Small intestine (tissue), 7 donors: ENCODE results near the gene SELE. TPM values are rescaled to one million over a fixed set of nuclear protein-coding genes. Genes with fewer than 3 reads are reported as not detected.

Experiments used
- DNase-seq, 2 donors: peaks; one replicate each; pipeline versions ENCODE4 v3.0.0 to v3.0.0-alpha.2; 2013
- FAIRE-seq: peaks from 2 replicates; lab custom pipeline; 2012; peaks lifted over from hg19 to GRCh38; lab: Jason Lieb, UNC
- H3K27ac ChIP-seq, 3 donors: one replicate each; pipeline ENCODE4 v1.5.1; 2013; ENCODE audit warnings: low read length in 2 of 3, mild to moderate bottlenecking in 2 of 3, control low read depth in 1 of 3, inconsistent platforms in 1 of 3, low read depth in 1 of 3, moderate library complexity in 1 of 3
- H3K27me3 ChIP-seq, 3 donors: one replicate each; pipeline ENCODE4 v1.6.1; 2013; ENCODE audit warnings: low read length in 3 of 3, inconsistent platforms in 1 of 3; ENCODE audit not compliant: control insufficient read depth in 3 of 3, insufficient read depth in 3 of 3
- H3K36me3 ChIP-seq, 3 donors: one replicate each; pipeline ENCODE4 v1.6.1; 2013; ENCODE audit warnings: low read length in 3 of 3, inconsistent platforms in 1 of 3, low read depth in 1 of 3, mild to moderate bottlenecking in 1 of 3, moderate library complexity in 1 of 3; ENCODE audit not compliant: control insufficient read depth in 3 of 3, insufficient read depth in 2 of 3
- H3K4me1 ChIP-seq, 3 donors: one replicate each; pipeline ENCODE4 v1.6.1; 2013; ENCODE audit warnings: low read length in 2 of 3, inconsistent platforms in 1 of 3, low read depth in 1 of 3, mild to moderate bottlenecking in 1 of 3, moderate library complexity in 1 of 3; ENCODE audit not compliant: control insufficient read depth in 3 of 3, insufficient read depth in 2 of 3
- H3K4me3 ChIP-seq, 3 donors: one replicate each; pipeline ENCODE4 v1.5.1; 2013; ENCODE audit warnings: low read length in 3 of 3, control low read depth in 1 of 3, inconsistent platforms in 1 of 3, low read depth in 1 of 3, mild to moderate bottlenecking in 1 of 3, moderate library complexity in 1 of 3
- H3K9me3 ChIP-seq, 2 donors: one replicate each; pipeline ENCODE4 v1.6.1; 2013; ENCODE audit warnings: low read depth in 1 of 2, low read length in 1 of 2; ENCODE audit not compliant: control insufficient read depth in 2 of 2, insufficient read depth in 1 of 2
- WGBS, 3 donors: extraction: QIAGEN DNeasy Blood & Tissue Kit; methylation state at CpG; one replicate each; pipeline ENCODE4 v1.1.7; 2013; 5-methylcytosine and 5-hydroxymethylcytosine counted together
- polyA plus RNA-seq, 4 donors: library from polyadenylated mRNA; stranded (reverse) in 3 of 4; unstranded in 1 of 4; fragments of 200-250 nt in 3 of 4; fragments of 120-200 nt in 1 of 4; gene quantifications; one replicate each; pipeline versions ENCODE4 v1.2.1 to v1.2.3, GENCODE V29; 2013
- donor health status: healthy with polysubstance abuse.
- donor health status: control.
- donor health status: control.
- donor health status: Bipolar disorder and iron deficiency.
- donor health status: healthy.

SELE gene
- polyA plus RNA-seq, 4 donors, result 0.22 to 3.1 (median 0.93) TPM

- 8 to 61% (median 37%) methylated on average over 1 of the region's 1 CpG for WGBS, 3 donors
- H3K4me1 ChIP-seq, result peaks cover 0 to 7% (median 3%) of the 10 kb centered on the region in 3 donors
- H3K9me3 ChIP-seq, result peaks cover 0 to 7% of the 10 kb centered on the region in 2 donors
- DNase-seq (peak; percentile 21 to 33), FAIRE-seq (no peak)
- H3K27me3 ChIP-seq, result peaks cover 0 to 3% (median 0%) of the 10 kb centered on the region in 3 donors
- H3K36me3 ChIP-seq, result no peaks in the 10 kb centered on the region
- H3K27ac ChIP-seq, result no peak overlapping the region
- H3K4me3 ChIP-seq, result no peak overlapping the region
Observed at GRCh38 chr1:169762699-169763098, 28.8 kb upstream of the SELE start.

DNA sequence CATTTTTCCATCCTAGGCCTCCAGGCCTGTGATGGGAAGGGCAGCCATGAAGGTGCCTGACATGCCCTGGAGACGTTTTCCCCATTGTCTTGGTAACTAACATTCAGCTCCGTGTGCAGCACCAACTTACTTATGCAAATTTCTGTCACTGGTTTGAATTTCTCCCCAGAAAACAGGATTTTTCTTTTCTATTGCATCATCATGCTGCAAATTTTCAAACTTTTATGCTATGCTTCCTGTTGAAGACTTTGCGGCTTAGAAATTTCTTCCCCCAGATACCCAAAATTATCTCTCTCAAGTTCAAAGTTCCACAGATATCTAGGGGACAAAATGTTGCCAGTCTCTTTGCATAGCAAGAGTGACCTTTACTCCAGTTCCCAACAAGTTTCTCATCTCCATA lies 25.2 kb upstream of the SELE start:
- no peaks in the 10 kb centered on the region for H3K27me3 ChIP-seq
- DNase-seq (no peak), FAIRE-seq (no peak)
- no peaks in the 10 kb centered on the region for H3K36me3 ChIP-seq
- peaks cover 0 to 9% of the 10 kb centered on the region in 2 donors for H3K9me3 ChIP-seq
- WGBS, 3 donors, result 76 to 81% (median 79%) methylated on average over 3 of the region's 3 CpGs
- no peak overlapping the region for H3K4me3 ChIP-seq
- H3K4me1 ChIP-seq, result peaks cover 0 to 7% (median 3%) of the 10 kb centered on the region in 3 donors
- H3K27ac ChIP-seq, result no peak overlapping the region

DNA sequence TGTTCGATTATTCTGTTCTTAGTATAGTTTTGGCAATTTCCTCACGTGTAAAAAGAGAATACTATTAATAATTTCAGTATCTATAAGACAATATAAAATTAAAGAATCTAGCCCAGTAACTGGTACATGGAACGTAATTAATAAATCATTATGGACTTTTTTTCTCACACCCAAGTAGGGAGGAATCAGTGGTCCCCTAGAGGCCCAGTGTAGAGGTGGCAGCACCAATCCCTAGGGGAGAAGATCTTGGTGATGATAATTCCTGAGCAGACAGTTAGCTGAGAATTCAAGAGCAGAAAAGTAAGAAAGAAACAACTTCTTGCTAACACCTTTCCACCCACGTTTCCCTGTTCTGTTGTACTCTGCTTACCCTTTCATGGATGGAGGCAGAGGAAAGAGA lies 19.7 kb upstream of the SELE start:
- Histone ChIP-seq H3K36me3 (no peaks in the 10 kb centered on the region), H3K4me1 (no peaks in the 10 kb centered on the region), H3K27ac (no peak overlapping the region), H3K9me3 (peaks cover 0 to 4% of the 10 kb centered on the region in 2 donors), H3K4me3 (no peak overlapping the region), H3K27me3 (no peaks in the 10 kb centered on the region)
- DNase-seq (no peak), FAIRE-seq (no peak)
- WGBS, 3 donors, result 60 to 71% (median 68%) methylated on average over 4 of the region's 4 CpGs

- no peaks in the 10 kb centered on the region for H3K4me1 ChIP-seq
- no peaks in the 10 kb centered on the region for H3K36me3 ChIP-seq
- WGBS, 3 donors, result 50 to 81% (median 65%) methylated on average over 1 of the region's 1 CpG
- no peaks in the 10 kb centered on the region for H3K27me3 ChIP-seq
- no peak overlapping the region for H3K4me3 ChIP-seq
- H3K9me3 ChIP-seq, result peaks cover 0 to 2% of the 10 kb centered on the region in 2 donors
- DNase-seq (no peak), FAIRE-seq (no peak)
- no peak overlapping the region for H3K27ac ChIP-seq
Observed at GRCh38 chr1:169750041-169750440, 16.2 kb upstream of the SELE start.

DNA sequence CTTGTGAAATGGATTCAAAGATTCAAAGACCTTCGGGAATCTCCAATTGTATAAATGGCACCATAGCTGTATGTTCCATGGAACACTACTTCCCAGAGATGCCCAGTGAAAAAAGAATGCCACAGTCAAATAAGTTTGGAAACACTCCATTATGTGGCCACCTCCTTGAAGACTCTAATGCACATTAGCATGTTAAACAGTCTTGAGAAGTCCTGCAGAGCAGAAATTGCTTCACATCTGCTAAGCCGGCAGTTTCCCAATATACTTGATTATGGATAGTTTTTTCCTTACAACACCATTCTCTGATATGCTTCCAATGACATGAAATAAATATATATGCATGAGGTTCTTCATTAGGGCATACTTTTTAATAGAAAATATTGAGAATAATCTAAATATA lies 12.7 kb upstream of the SELE start:
- Histone ChIP-seq H3K9me3 (peaks cover 0 to 2% of the 10 kb centered on the region in 2 donors), H3K27me3 (no peaks in the 10 kb centered on the region), H3K36me3 (no peaks in the 10 kb centered on the region), H3K27ac (no peak overlapping the region), H3K4me3 (no peak overlapping the region), H3K4me1 (no peaks in the 10 kb centered on the region)
- no peak for DNase-seq
- FAIRE-seq, result no peak
- 84 to 94% (median 88%) methylated on average over 2 of the region's 2 CpGs for WGBS, 3 donors

DNA sequence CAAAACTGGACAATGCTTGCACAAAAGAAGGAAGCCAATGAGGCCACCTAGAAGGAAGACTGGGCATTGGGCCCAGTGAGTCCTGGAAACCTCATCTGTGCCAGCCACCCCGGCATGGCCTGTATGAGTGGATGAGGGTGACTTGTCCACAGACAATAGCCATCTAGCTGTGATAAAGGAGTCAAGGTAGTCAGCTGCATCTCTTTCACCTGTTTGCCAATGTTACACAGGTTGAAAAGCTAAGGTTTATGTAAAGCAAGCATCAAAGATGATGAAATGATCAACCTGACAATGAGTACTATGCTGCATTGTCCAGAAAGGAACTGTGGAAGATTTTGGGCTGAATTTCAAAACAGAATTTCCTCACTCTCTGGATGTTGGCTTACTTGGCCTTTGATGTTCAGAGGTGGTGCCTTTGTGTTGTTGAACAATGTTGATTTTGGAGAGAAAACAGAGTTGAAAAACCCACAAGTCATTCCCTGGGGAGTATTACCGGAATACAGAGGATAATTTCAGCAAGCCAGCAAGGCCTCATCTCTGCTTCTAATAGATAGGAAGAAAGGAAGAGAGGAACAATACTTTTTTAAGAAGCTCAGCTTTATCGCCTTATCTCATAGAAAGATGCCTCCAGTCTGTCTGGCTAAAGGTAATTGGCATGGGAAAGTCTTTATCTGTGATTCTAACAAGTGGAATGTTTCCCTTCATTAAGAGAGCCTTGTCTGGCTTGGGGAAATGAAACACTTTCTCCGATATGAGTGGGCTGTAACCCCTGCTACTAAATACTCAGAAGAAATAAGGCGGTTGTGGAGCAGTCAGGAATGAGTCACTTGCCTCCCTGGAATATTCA lies 11.4 kb upstream of the SELE start:
- FAIRE-seq (no peak), DNase-seq (no peak)
- Histone ChIP-seq H3K4me1 (no peaks in the 10 kb centered on the region), H3K36me3 (no peaks in the 10 kb centered on the region), H3K9me3 (peaks cover 0 to 2% of the 10 kb centered on the region in 2 donors), H3K4me3 (no peak overlapping the region), H3K27ac (no peak overlapping the region), H3K27me3 (no peaks in the 10 kb centered on the region)
- WGBS, 3 donors, result 67 to 75% (median 70%) methylated on average over 5 of the region's 5 CpGs

- H3K27ac ChIP-seq, result no peak overlapping the region
- no peaks in the 10 kb centered on the region for H3K4me1 ChIP-seq
- peaks cover 0 to 4% (median 0%) of the 10 kb centered on the region in 3 donors for H3K27me3 ChIP-seq
- 71 to 86% (median 81%) methylated on average over 6 of the region's 6 CpGs for WGBS, 3 donors
- H3K9me3 ChIP-seq, result peaks cover 0 to 2% of the 10 kb centered on the region in 2 donors
- H3K4me3 ChIP-seq, result no peak overlapping the region
- DNase-seq, result no peak
- no peaks in the 10 kb centered on the region for H3K36me3 ChIP-seq
- FAIRE-seq, result no peak
Observed at GRCh38 chr1:169741666-169742394, 8.0 kb upstream of the SELE start.

GRCh38 chr1:169739980-169740379 lies 6.1 kb upstream of the SELE start:
- 62 to 68% (median 63%) methylated on average over 5 of the region's 5 CpGs for WGBS, 3 donors
- Histone ChIP-seq H3K27ac (no peak overlapping the region), H3K9me3 (peaks cover 0 to 2% of the 10 kb centered on the region in 2 donors), H3K4me1 (no peaks in the 10 kb centered on the region), H3K27me3 (peaks cover 0 to 4% (median 0%) of the 10 kb centered on the region in 3 donors), H3K36me3 (no peaks in the 10 kb centered on the region), H3K4me3 (no peak overlapping the region)
- DNase-seq, result no peak
- FAIRE-seq, result no peak
